Stimulated activated CD4-positive, alpha-beta T cell treated with anti-CD3 and anti-CD28 coated beads, Interleukin-4, amount 100 ng/mL, for 1 hour (primary cell): Measurements from ENCODE around the gene SAMM50.

Source experiments
- DNase-seq: peaks from one replicate; pipeline ENCODE4 v3.0.0-alpha.2; 2020

Gene SAMM50

GRCh38 chr22:43955040-43955882 is at the start of gene SAMM50:
TSS of gene SAMM50 (plus strand) at chr22:43955442. CDS start at chr22:43955578, 136 bp downstream.
- peak; percentile 89 for DNase-seq

DNA sequence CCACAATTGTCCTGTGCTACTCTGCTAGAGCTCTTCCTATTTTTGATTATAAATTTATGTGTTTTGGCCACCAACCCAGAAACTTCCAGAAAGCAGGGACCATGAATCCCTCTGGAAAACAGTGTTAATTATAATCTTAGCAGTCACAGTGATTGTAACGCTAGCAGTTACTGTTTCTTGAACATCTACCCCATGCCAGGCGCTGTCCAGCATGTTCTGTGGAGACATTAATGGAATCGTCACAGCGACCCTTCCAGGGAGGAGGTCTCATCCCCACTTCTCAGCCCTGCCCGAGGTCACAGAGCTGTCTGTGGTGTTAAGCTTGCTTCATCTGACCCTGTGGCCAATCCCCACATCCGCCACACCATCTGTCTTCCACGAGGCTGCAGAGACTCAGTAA is 49.6 kb upstream of the SAMM50 start:
- DNase-seq = no peak

GRCh38 chr22:43909708-43910107 is 45.5 kb upstream of the SAMM50 start:
- DNase-seq = no peak

DNA sequence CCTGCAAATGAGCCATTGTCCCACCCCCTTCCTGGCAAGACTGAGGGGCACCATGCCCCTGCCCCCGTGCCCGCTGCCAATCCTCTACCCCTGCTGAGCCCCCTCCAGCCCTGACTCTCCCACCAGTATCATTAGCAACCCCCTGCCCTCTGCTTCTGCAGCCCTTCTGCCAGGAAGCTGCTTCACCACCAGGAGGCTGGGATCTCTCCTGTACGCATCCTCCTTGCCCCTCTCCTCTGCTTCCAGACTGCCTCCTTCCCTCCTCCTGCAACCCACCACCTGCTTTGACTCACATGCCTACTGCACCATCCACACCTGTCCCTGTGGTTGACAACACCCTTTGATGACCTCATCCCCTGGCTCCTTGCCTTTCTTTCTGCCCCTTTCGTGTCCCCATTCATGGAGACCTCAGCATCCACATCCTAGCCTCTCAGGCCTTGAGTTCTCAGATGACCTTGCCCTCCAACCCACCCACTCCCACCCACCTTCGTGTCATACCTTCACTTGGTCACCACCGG is 45.0 kb upstream of the SAMM50 start:
- DNase-seq = no peak

DNA sequence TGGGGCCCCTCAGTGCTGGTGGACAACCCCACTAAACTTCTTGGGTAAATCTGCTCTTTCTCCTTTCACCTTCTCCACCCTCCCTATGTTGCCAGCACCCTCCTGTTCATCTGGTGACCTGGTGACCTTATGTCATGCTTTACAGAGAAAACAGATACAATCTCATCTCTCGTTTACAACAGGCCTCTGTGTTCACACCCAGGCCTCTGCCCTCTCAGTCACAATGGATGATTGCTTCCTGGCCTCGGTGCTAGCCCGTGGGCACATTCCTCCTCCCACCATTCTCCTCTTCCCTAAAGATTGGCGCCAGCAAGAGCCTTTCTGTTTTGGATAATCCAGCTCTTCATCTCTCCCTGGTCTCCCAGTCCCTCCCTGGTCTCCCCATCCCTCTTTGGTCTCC is 43.9 kb upstream of the SAMM50 start:
- DNase-seq = no peak

GRCh38 chr22:43917521-43917920 is 37.7 kb upstream of the SAMM50 start:
- no peak for DNase-seq

DNA sequence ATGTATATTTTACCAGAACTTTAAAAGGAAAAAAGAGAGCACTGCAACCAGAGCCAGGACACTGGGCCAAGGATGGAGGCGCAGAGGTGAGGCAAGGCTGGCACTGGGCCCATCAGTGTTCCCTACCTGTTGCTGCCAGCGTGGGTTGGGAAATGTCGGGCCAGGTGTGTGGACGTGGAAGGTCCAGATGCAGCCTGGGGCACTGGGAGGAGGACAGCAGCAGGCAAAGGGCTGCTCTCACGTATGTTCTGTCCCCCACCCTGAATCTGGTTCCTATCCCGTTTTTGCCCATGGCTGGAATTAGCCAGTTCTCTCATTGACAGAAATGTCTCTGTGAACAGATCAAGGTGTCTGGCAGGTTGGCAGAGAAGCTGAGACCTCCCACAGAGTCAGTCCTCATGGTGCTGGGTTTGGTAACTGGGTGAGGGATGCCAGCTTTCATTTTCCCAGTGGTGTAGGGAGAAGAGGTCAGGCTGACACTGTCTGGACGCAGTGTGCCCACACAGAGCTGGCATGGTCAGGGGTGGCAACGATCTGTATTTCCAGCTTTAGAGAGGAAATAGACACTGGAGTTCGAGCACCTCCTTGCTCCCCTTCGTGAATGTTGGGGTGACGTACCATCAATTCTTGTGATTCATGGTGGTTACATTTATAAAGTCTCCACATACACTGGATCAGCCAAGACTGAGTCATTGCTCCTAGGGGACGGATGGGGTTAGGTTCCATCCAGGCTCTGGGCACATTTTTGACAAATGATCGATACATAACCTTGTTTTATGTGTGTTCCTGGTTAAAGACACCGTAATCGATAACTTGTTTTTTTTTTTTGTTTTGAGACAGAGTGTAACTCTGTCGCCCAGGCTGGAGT is 35.9 kb upstream of the SAMM50 start:
- DNase-seq = no peak

GRCh38 chr22:43921370-43921769 is 33.9 kb upstream of the SAMM50 start:
- no peak for DNase-seq

DNA sequence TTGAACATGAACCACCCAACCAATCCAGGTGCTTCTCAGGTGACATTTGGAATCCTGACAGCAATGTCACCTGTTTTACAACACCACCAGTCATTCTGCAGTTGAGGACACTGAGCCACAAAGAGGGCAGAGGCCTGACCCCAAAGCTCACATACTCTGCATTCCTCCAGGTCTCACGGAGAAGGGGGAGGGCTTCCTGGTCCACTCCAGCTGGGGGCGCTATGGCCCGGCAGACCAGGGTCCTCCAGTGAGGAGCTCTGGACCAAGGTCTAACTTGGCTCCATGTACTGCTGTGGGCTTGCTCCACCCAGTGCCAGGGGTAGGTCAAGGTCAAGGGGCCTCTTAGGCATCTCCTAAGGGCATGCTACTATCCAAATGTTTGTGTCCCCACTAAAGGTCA is 33.1 kb upstream of the SAMM50 start:
- DNase-seq = no peak

DNA sequence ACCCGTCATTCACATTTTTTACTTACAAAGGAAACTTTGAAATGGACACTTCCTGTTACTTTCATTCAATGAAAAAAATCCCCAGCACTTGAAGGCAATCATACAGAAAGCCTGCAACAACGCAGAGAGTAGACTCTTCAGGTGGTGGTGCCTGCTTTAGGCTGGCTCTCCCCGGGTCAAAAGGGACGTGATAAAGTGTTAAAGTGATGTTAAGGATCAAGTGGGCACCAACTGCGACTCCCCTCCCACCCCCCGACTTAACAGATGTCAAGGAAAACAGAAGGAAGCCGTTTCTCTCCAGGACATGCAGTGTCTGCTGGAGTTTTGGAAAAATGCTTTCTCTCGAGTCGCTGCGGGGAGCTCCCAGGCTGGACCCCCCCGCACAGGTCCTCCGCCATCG is 32.1 kb upstream of the SAMM50 start:
- no peak for DNase-seq

DNA sequence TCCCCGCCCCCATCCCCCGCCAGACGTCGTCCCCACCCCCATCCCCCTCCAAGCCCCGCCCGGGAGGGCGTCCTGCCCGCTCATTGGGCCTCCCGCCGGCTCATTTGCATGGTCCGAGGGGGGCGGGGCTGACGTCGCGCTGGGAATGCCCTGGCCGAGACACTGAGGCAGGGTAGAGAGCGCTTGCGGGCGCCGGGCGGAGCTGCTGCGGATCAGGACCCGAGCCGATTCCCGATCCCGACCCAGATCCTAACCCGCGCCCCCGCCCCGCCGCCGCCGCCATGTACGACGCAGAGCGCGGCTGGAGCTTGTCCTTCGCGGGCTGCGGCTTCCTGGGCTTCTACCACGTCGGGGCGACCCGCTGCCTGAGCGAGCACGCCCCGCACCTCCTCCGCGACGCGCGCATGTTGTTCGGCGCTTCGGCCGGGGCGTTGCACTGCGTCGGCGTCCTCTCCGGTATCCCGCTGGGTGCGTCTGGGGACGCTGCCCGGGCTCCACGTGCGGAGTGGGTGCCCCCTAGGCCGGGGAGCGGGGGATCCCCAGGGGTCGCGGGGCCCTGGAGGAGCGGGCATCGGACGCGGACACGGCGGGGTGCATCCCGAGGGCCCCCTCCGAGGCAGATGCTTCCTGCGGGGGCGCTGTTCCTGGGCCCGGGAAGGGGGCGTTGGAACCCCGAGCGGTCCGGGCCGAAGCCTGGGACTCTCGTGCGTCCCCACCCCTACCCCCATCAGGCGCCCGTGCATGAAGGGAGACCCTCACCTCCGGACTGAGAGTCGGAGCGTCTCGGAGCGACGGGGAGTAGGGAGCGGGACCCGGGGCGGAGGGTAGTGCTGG is 31.4 kb upstream of the SAMM50 start, which contains the start of gene PNPLA3:
Gene PNPLA3 (plus strand): TSS at position 175 of the 834 bp plus-strand sequence. CDS start 107 bp downstream, at position 282.
- peak; percentile 85 for DNase-seq

GRCh38 chr22:43924877-43925276 is 30.4 kb upstream of the SAMM50 start:
- no peak for DNase-seq

DNA sequence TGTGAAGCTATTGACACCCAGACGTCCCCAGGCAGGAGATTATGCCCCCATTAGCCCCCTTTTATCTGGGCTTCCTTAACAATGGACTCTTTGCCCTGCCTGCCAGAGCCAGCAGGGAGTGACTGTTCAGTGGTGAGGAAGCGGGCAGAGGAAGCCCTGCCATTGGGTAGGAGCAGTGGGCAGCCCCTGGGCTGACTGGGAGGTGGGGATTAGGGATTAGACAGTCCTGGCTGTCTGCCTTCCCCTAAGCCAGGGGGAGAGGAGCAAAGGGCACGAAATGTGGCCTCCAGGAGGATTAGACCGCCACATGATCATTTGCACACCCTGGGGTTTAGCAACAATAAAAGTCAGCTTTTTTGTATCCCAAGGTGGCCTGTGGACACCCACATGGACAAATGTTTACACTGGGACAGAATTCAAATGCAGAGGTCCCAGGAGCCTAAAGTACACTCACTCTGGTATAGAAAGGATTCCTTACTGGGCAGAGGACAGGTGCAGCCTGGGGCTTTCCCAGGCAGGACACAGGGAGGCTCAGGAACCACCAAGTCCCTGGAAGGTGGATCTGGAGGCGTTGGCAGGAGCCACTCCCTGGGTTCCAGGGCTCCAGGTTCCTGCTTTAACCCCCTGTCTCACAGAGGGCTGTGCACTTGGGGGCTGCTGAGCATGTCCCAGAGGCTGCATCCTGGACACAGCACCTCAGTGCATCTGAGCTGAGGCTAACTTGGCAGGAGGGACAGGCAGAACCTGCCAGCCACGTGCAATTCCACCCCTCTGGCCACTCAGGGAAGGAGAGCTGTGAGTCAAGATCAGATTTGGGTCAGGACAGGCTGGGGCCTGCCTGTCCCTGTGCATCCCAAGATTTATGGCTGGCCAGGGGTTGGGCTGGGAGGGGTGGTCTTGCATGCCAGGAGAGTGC is 29.6 kb upstream of the SAMM50 start:
- no peak for DNase-seq

DNA sequence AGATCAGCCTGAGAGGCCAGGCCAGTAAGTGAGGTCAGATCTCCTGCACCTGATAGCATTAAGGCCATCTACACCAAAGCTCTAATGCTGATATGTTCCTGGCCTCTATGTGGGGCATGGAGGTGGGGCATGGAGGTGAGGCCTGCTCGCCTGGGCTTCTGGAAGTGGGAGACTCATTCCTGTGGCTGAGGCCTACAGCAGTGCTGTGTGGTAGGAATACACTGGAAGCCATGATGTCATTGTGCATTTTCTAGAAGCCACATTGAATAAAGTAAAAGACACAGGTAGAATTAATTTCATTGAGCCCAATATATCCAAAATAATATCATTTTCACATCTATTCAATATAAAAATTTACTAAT is 28.9 kb upstream of the SAMM50 start:
- DNase-seq = no peak

DNA sequence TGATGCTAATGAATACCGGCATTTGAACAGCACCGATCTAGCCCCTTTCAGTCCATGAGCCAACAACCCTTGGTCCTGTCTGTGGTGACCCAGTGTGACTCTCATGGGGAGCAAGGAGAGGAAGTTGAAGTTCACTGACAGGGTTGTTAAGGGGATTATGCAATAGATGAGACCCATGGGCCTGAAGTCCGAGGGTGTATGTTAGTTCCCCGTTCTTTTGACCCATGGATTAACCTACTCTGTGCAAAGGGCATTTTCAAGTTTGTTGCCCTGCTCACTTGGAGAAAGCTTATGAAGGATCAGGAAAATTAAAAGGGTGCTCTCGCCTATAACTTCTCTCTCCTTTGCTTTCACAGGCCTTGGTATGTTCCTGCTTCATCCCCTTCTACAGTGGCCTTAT is 26.8 kb upstream of the SAMM50 start:
- DNase-seq = no peak

- no peak for DNase-seq
Measured at GRCh38 chr22:43928908-43929307, 26.3 kb upstream of the SAMM50 start.

DNA sequence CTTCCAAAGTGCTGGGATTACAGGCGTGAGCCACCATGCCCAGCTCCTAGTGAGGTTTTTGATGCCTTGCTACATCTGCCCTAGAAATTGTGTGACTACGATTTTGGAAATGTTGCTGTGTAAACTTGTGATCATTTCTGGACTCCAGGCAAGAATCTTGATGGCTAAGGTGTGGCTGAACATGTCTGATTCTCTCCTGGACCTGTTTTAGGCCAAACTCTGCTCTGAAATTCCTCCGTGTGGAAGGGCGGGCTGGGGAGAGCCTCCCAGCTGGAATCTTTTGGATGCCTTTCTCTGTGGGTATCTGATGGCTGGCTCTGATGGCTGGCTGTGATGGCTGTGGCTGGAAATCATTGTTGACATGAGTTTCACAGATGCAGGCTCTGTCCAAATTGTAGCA is 23.5 kb upstream of the SAMM50 start:
- DNase-seq = no peak

GRCh38 chr22:43941449-43941848 is 13.8 kb upstream of the SAMM50 start:
- no peak for DNase-seq

DNA sequence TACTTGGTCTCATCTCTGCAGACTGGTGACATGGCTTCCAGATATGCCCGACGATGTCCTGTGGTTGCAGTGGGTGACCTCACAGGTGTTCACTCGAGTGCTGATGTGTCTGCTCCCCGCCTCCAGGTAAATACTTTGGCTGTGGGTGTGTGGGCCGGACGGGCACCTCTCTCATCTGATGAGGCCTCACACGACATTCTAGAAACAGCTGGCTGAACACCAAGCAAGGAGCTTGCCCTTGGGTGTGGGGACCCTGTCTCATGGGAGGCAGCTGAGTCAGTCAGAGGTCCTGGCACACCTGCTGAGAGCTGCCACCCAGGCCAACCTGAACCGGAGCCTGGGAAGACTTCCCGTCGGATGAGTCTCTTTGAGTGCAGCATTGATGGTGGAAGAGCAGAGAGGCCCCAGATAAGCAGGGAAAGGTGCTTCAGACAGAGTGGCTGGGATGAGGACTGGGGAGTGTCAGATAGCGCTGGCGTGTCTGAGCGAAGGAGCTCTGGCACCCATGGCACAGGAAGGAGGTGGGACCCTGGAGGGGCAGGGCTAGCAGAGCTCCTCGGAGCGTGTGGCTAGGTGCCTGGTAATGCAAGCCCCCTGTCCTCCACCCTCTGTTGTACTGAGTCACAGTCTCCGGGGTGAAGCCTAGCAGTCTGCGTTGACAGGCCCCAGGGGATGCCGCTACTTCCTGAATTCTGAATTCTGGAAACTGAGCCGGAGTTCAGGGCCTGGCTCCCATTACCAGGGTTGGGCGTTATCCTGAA is 10.4 kb upstream of the SAMM50 start:
- DNase-seq = no peak

DNA sequence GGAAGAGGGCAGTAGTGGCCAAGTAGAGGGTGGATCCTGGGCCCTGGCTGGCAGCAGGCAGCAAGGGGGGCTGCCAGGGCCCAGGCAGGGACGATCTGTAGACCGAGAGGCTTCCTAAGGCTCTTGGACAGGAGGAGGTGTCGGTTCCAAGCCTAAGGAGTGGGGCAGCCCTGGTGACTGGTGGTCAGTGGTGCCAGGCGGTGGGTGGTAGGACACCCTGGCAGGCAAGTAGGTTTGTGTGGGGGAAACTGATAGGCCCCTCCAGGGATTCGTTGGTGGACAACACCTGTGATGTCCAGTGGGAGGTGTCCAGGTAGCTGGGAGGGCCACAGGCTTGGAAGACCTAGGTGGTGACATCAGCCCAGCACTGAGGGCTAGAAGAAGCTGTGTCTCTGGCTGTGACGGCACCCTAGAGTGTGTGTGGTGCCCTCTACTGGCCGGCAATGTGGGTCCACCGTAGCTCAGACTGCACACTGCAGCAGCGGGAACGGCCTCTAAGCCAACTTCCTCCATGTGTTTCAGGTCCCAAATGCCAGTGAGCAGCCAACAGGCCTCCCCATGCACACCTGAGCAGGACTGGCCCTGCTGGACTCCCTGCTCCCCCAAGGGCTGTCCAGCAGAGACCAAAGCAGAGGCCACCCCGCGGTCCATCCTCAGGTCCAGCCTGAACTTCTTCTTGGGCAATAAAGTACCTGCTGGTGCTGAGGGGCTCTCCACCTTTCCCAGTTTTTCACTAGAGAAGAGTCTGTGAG is 9.4 kb upstream of the SAMM50 start:
- DNase-seq = peak; percentile 72
